BJ (cell line): ENCODE data around the gene BCAS4. TPM values are rescaled to one million over a fixed set of nuclear protein-coding genes. Genes with fewer than 3 reads are reported as not detected.

ENCODE experiments used
- CTCF ChIA-PET: fragments of 350-600 bp; formaldehyde crosslinking; extraction: SDS; loops from one replicate; lab custom pipeline; 2021; ENCODE audit warnings: antibody characterized with exemption, inconsistent platforms; lab: Yijun Ruan, JAX
- POLR2A ChIA-PET: fragments of 300-600 bp; sonication (Branson Sonifier 250); formaldehyde crosslinking; extraction: SDS; loops from one replicate; lab custom pipeline; 2021; ENCODE audit warnings: antibody characterized with exemption; lab: Charles Lee
- DNase-seq: peaks from one replicate; pipeline ENCODE4 v3.0.0-alpha.2; 2011; ENCODE audit warnings: low read depth
- H3K27me3 ChIP-seq: 2 replicates; pipeline ENCODE4 v1.6.0; 2011; ENCODE audit warnings: low read length; ENCODE audit not compliant: control insufficient read depth, insufficient read depth
- H3K36me3 ChIP-seq: 2 replicates; pipeline ENCODE4 v1.5.1; 2011; ENCODE audit warnings: low read length; ENCODE audit not compliant: control insufficient read depth, insufficient read depth
- H3K4me3 ChIP-seq: 2 replicates; pipeline ENCODE4 v1.5.1; 2011; ENCODE audit warnings: low read depth, mild to moderate bottlenecking, control low read depth, low read length
- polyA plus RNA-seq: library from polyadenylated mRNA; depleted of rRNA; stranded (reverse); fragments of >200 nt; gene quantifications from 2 replicates; pipeline ENCODE4 v1.2.3, GENCODE V29; 2011
- TF ChIP-seq, protein P1 (sequence below): IDR thresholded peaks from 2 replicates; pipeline ENCODE4 v1.5.1; 2011; ENCODE audit warnings: low read depth, mild to moderate bottlenecking, control low read depth, inconsistent platforms, low read length, moderate library complexity; ENCODE audit not compliant: insufficient read depth

BCAS4 gene
- polyA plus RNA-seq, 1 experiment: 31.6 TPM

DNA sequence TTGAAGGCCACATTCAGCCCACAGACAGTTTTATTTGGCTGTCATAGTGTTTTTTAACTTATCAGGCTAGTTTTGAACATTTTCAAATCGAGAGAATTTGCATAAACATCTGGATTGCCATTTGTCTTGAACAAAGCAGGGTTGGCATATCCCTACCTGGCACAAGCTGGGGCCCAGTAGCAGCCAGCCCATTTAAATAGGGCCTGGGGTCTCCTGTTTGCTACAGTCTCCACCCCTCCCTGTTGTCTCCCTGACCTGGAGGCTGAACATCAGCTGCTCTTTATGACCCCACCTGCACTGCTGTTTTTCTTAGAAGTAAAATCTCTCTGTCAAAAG, 10.5 kb downstream of the BCAS4 start:
- POLR2A ChIA-PET: no interaction called here

DNA sequence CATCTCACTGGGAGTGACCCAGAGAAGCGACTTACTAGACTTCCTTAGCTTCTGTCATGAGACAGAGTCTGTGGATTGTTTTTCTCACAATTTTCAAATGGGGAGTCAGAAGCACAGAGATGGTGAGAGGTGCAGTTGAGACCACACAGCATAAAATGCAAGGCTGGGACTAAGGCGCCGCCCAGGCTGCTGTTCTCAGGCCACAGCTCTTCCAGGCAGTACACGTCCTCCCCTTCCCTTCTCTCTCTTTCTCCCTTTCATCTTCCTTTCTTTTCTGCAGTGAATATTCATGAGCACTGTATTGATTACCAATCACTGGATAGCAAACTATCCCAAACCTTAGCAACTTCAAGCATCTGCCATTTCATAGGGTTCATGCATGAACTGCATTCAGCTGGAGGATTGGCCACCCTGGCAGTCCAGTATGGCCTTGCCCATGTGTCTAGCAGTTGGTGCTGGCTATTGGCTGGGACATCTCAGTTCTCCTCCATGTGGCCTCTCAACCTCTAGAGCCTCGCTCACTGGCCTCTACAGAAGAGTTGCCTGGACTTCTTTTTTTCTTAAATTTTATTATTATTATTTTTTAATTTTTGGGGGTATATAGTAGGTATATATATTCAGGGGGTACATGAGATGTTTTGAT, 11.4 kb downstream of the BCAS4 start:
- H3K36me3 ChIP-seq: no peaks in the 10 kb centered on the region
- POLR2A ChIA-PET: no interaction called here

More for the DNA sequence above, 10.5 kb downstream of the BCAS4 start:
- no peaks in the 10 kb centered on the region for H3K27me3 ChIP-seq
- TF ChIP-seq, protein P1, sequence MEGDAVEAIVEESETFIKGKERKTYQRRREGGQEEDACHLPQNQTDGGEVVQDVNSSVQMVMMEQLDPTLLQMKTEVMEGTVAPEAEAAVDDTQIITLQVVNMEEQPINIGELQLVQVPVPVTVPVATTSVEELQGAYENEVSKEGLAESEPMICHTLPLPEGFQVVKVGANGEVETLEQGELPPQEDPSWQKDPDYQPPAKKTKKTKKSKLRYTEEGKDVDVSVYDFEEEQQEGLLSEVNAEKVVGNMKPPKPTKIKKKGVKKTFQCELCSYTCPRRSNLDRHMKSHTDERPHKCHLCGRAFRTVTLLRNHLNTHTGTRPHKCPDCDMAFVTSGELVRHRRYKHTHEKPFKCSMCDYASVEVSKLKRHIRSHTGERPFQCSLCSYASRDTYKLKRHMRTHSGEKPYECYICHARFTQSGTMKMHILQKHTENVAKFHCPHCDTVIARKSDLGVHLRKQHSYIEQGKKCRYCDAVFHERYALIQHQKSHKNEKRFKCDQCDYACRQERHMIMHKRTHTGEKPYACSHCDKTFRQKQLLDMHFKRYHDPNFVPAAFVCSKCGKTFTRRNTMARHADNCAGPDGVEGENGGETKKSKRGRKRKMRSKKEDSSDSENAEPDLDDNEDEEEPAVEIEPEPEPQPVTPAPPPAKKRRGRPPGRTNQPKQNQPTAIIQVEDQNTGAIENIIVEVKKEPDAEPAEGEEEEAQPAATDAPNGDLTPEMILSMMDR: no peak
- H3K36me3 ChIP-seq: no peaks in the 10 kb centered on the region
- no peak for DNase-seq
- CTCF ChIA-PET: interaction anchor here (1.2 to 2.7 kb wide), 2 partner anchors 11 to 176 kb away, joined by 3 to 15 read pairs; partner anchors contain the start of gene BCAS4
- H3K4me3 ChIP-seq: no peak overlapping the region

DNA sequence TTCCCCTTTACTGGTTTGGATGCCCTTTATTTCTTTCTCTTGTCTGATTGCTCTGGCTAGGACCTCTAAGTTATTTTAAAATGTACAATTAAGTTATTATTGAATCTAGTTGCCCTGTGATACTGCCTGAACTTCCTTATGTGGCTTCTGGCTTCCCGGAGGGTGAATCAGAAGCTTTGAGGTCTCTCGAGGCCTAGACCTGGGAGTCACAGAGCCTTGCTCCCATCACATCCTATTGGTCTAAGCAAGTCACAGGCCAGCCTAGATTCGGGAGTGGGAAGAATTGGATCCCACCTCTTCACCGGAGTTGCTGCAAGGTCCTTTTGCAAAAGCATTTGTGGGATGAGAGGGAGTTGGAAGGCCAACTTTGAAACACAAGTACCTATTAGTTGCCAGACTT, 15.2 kb downstream of the BCAS4 start:
- Histone ChIP-seq H3K36me3 (no peaks in the 10 kb centered on the region), H3K4me3 (no peak overlapping the region), H3K27me3 (no peaks in the 10 kb centered on the region)
- CTCF ChIA-PET: interaction anchor here (0.8 to 1.1 kb wide), 2 partner anchors 16 to 119 kb away, joined by 3 read pairs; no protein-coding TSS in a partner anchor
- POLR2A ChIA-PET: no interaction called here
- no peak for DNase-seq
- TF ChIP-seq, protein P1: no peak

More for the DNA sequence above, 11.4 kb downstream of the BCAS4 start:
- Histone ChIP-seq H3K4me3 (no peak overlapping the region), H3K27me3 (no peaks in the 10 kb centered on the region)
- DNase-seq: no peak
- TF ChIP-seq, protein P1: no peak
- CTCF ChIA-PET: interaction anchor here (0.7 to 2.7 kb wide), 3 partner anchors 12 to 293 kb away, joined by 3 to 15 read pairs (median 4); partner anchors contain the start of gene BCAS4

DNA sequence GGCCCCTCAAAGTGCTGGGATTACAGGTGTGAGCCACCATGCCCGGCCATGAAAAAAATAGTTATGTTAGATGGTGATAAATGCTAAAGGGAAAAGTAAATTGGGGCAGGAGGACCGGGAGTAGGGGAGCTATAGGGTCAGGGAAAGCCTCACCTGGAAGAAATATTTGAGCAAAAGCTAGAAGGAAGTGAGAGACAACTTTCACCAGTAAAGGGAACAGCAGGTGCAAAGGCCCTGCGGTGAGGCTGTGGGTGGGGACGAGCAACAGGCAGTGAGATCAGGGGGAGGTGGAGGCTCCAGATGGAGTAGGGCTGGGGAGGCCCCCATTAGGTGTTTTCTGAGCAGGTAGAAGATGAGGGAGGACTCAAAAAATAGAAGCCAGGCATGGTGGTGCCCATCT, 16.0 kb downstream of the BCAS4 start:
- CTCF ChIA-PET: interaction anchor here (1.1 to 1.5 kb wide), 2 partner anchors 17 to 118 kb away, joined by 3 to 4 read pairs; no protein-coding TSS in a partner anchor
- no peak for DNase-seq
- no peak overlapping the region for H3K4me3 ChIP-seq
- POLR2A ChIA-PET: no interaction called here
- no peaks in the 10 kb centered on the region for H3K27me3 ChIP-seq
- no peaks in the 10 kb centered on the region for H3K36me3 ChIP-seq
- TF ChIP-seq, protein P1: no peak

DNA sequence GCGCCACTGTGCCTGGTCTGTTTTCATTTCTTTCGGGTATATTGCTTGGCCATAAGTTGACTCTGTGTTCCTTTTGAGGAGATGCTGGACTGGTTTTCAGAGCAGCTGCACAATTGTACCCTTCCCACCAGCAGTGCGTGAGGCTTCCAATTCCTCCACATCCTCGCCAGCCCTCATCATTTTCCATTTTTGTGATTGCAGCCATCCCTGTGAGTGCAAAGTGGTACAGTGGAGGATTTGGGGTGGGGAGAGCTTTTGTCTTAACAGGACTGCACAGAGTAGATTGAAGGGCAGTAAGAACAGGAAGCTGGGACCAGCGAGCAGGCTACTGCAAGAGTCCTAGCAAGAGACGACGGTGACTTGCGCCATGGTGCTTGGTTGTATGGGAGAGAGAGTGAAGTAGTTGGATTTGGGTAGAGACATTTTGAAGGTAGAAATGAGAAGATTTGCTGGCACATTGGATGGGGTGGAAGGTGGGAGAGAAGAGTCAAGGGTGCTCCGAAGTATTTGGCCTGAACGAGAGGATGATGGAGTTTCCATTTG, 18.3 kb downstream of the BCAS4 start:
- Histone ChIP-seq H3K4me3 (no peak overlapping the region), H3K36me3 (no peaks in the 10 kb centered on the region), H3K27me3 (no peaks in the 10 kb centered on the region)
- ChIA-PET POLR2A (no interaction called here), CTCF (interaction anchor here (0.6 to 2.4 kb wide), 3 partner anchors 18 to 118 kb away, joined by 5 to 11 read pairs (median 5); partner anchors contain the start of genes ADNP and BCAS4)
- TF ChIP-seq, protein P1: no peak
- DNase-seq: no peak
